Stomach smooth muscle (tissue), 2 donors: Measurements from ENCODE around the gene NDUFAF8.

ENCODE experiments used
- H3K27ac ChIP-seq: one replicate; pipeline ENCODE4 v1.7.0; 2013; ENCODE audit warnings: mild to moderate bottlenecking, low read length, inconsistent platforms
- H3K27me3 ChIP-seq, 2 donors: one replicate each; pipeline ENCODE4 v1.7.0; 2013; ENCODE audit warnings: low read length in 2 of 2; ENCODE audit not compliant: insufficient read depth in 2 of 2, control insufficient read depth in 1 of 2
- H3K36me3 ChIP-seq, 2 donors: one replicate each; pipeline ENCODE4 v1.7.0; 2013; ENCODE audit warnings: low read length in 2 of 2; ENCODE audit not compliant: control insufficient read depth in 2 of 2, insufficient read depth in 2 of 2
- H3K4me1 ChIP-seq: one replicate; pipeline ENCODE4 v1.7.0; 2013; ENCODE audit warnings: low read length; ENCODE audit not compliant: control insufficient read depth, insufficient read depth
- H3K4me3 ChIP-seq, 2 donors: one replicate each; pipeline ENCODE4 v1.7.0; 2013; ENCODE audit warnings: low read length in 2 of 2
- H3K9ac ChIP-seq, 2 donors: one replicate each; pipeline ENCODE4 v1.7.0; 2013; ENCODE audit warnings: low read length in 2 of 2, mild to moderate bottlenecking in 1 of 2
- H3K9me3 ChIP-seq, 2 donors: one replicate each; pipeline ENCODE4 v1.7.0; 2013; ENCODE audit warnings: low read length in 2 of 2; ENCODE audit not compliant: control insufficient read depth in 2 of 2
- donor health status: healthy.
- donor health status: Pancreatic carcinoma.

NDUFAF8 gene, protein sequence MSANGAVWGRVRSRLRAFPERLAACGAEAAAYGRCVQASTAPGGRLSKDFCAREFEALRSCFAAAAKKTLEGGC

DNA sequence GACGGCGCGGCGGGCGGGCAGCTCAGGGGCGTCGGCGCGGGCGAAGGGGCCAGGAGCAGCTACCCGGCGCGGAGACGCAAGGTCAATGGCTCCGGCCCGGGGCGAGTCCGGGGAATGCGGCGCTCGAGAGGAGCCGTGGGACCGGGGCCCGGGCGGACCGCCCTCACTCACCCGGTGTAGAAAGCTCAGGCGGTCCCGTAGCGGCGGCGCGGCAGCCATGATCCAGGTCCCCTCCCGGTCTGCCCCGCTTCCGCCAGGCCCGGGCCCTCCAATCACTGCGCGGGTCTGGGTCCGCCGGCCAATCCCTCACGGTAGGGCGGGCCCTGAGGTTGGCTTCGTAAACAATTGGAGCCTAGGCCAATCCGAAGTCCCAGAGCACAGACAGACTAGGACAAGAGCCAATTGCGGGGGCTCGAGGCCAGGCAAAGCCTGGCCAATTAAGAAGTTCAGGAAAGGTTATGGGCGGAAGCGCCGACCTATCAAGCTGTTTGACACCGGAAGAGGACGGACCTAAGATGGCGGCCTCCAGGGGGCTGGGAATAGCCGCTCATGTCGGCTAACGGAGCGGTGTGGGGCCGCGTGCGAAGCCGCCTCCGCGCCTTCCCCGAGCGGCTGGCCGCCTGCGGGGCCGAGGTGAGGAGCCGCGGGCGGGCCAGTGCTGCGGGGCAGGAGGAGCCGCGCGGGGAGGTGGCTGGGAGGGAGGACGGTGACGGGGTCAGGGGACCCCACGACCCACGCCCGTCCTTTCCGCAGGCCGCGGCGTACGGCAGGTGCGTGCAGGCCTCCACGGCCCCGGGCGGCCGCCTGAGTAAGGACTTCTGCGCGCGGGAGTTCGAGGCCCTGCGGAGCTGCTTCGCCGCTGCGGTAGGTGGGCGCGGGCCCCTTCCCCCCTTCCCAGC lies at the start of gene NDUFAF8, which contains the start of gene TEPSIN:
Gene NDUFAF8 (plus strand): TSS at position 504 of the 899 bp plus-strand sequence. CDS start 46 bp downstream, at position 550.
Gene TEPSIN (minus strand): TSS at position 241 of the 899 bp plus-strand sequence. CDS start 22 bp downstream, at position 219.
- Histone ChIP-seq H3K9ac (peak within 1 kb of the TSS; percentile 72 to 84), H3K27ac (peak within 1 kb of the TSS; percentile 69), H3K27me3 (no peaks in the 10 kb centered on the region), H3K4me1 (peaks cover 45% of the 10 kb centered on the region), H3K36me3 (no peaks in the 10 kb centered on the region), H3K4me3 (peak within 1 kb of the TSS; percentile 82 to 92), H3K9me3 (no peaks in the 10 kb centered on the region)

DNA sequence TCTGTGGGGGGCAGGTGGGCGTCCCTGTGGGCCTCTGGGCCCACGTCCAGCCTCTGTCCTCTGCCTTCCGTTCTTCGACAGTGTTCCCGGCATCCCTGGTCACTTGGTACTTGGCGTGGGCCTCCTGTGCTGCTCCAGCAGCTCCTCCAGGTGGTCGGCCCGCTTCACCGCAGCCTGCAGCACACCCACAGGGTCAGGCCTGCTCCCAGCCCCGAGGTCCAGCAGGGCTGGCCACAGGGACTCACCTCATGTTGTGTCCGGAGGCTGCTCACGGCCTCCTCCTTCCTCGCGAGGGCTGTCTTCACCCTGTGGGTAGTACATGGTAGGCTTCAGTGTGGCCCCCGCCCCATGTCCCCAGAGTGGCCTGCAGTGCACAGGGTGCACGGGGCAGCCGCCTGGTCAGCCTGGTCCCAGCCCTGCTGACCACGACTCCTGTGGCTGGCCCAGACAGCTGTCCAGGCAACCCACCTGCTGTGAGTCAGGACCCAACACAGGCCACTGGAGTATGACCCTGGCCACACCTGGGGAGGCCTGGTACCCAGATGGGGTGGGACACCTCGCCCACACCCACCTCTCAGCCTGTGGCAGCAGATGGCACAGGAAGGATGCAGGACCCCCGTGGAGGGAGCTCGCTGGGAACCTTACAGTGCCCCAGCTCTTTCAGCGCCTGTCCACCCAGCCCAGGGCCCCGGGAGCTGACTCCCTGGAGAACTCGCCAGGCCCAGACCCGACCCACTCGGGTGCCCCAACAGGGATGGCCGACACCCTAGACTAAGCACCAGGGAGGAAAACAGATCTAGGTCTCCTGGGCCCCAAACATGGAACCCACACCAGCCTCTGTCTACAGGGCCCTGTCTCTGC lies 49.2 kb upstream of the NDUFAF8 start:
- no peak overlapping the region for H3K27ac ChIP-seq
- no peaks in the 10 kb centered on the region for H3K27me3 ChIP-seq
- no peak overlapping the region for H3K4me3 ChIP-seq
- H3K4me1 ChIP-seq, result peaks cover 3% of the 10 kb centered on the region
- no peak overlapping the region for H3K9ac ChIP-seq
- H3K9me3 ChIP-seq, result no peaks in the 10 kb centered on the region
- H3K36me3 ChIP-seq, result no peaks in the 10 kb centered on the region

DNA sequence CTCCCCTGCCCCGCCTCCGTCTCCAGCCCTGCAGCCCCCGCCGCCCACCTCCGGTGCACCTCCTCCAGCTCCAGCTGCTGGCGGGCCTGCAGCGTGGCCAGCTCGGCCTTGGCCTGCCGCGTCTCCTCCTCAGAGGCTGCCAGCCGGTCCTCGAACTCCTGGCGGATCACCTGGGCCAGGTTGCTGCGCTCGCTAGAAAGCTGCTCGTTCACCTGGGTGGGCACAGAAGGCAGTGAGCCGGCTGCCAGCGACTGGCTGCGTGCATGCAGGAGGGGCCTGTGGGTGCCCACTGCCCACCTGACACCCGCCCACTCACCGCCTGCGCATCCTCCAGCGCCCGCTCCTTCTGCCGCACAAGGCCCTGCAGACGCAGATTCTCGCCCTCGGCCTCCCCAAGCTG lies 48.5 kb upstream of the NDUFAF8 start:
- Histone ChIP-seq H3K4me1 (peaks cover 10% of the 10 kb centered on the region), H3K27me3 (no peaks in the 10 kb centered on the region), H3K27ac (no peak overlapping the region), H3K9me3 (no peaks in the 10 kb centered on the region), H3K36me3 (no peaks in the 10 kb centered on the region), H3K9ac (no peak overlapping the region), H3K4me3 (no peak overlapping the region)

DNA sequence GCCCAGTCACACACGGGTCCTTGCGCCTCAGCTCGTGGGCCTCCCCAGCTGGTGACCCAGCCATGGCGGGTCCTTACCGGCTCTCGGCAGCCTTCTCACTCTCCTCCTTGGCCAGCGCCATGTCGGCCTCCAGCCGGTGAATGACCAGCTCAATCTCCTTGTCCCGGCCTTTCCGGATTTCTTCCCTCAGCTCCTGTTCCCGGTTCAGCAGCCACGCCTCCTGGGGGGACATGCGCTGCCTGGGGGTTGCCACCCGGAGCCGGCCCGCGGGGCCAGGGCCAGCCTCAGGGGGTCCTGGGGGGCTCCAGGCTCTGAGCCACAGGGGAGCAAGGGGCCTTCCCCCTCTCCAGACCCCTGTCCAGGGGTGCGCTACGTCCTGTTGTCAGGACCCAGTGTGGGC lies 48.0 kb upstream of the NDUFAF8 start:
- Histone ChIP-seq H3K36me3 (no peaks in the 10 kb centered on the region), H3K27ac (no peak overlapping the region), H3K4me1 (peaks cover 15% of the 10 kb centered on the region), H3K4me3 (no peak overlapping the region), H3K9me3 (no peaks in the 10 kb centered on the region), H3K9ac (no peak overlapping the region), H3K27me3 (no peaks in the 10 kb centered on the region)

DNA sequence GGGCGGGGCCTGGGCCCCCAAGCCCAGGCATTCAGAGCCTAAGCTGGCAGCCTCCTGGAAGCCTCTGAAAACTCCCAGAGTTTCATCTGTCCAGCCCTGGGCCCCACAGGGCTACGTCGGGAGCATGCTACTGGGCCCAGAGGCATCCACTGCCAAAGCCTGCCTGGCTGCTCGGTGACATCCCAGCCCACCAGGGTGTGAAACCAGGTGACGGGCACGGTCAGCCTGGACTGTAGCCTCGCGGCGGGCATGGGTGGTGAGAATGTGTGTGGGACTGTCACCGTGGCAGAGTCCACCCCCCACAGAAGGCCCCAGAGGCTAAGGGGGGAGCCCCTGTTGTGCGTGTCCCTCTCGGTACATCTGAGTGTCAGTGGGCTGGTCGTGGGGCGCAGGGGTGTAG lies 47.5 kb upstream of the NDUFAF8 start:
- H3K4me3 ChIP-seq, result no peak overlapping the region
- no peaks in the 10 kb centered on the region for H3K36me3 ChIP-seq
- H3K27me3 ChIP-seq, result no peaks in the 10 kb centered on the region
- no peak overlapping the region for H3K9ac ChIP-seq
- peaks cover 16% of the 10 kb centered on the region for H3K4me1 ChIP-seq
- no peak overlapping the region for H3K27ac ChIP-seq
- H3K9me3 ChIP-seq, result no peaks in the 10 kb centered on the region

DNA sequence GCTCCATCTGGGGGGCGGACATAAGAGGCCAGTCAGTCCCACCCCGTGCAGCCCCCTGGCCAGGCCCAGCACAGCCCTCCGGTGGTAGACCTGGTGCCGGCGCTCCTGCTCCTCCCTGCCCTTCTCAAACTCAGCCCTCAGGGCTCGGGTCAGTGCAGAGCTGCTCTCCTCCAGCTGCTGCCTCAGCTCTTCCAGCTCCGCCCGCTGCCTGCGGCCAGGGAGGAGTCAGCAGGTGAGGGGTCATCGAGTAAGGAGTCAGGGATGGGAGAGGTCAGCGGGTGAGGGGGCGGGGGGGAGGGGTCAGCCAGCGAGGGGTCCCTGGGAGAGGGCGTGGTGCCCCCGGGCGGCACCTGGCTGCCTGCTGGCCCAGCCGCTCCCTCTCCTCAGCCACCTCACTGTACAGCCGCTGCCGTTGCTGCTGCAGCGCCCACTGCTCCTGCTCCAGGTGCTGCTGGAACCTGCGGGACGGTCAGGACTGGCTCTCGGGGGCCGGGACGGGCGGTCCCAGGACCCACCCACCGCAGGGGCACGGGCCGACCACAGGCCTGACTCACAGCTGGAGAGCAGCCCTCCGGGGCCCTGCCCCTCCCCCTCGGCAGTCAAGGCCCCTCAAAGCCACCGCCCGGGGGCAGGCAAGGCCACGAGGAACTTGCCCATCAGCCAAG lies 46.6 kb upstream of the NDUFAF8 start:
- no peaks in the 10 kb centered on the region for H3K27me3 ChIP-seq
- no peak overlapping the region for H3K4me3 ChIP-seq
- H3K36me3 ChIP-seq, result no peaks in the 10 kb centered on the region
- no peak overlapping the region for H3K27ac ChIP-seq
- peaks cover 16% of the 10 kb centered on the region for H3K4me1 ChIP-seq
- H3K9ac ChIP-seq, result no peak overlapping the region
- no peaks in the 10 kb centered on the region for H3K9me3 ChIP-seq

DNA sequence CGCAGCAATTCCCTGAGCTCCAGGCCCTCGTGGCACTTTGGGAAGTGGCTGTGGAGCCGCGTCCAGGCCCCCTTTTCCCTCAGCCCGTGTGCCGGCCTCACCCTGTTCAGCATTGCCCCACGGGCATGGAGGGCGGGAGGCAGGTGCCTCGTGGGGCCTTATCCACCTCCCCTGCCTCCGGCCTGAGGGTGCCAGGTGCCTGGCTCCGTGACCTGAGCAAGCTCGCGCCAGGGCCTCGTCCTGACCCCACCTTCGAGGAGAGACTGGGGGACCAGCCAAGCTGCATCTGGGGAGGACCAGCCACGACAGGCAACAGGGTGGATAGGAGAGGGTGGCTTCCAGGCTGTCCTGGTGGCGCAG lies 46.1 kb upstream of the NDUFAF8 start:
- Histone ChIP-seq H3K4me1 (peaks cover 16% of the 10 kb centered on the region), H3K9ac (no peak overlapping the region), H3K27me3 (no peaks in the 10 kb centered on the region), H3K9me3 (no peaks in the 10 kb centered on the region), H3K4me3 (no peak overlapping the region), H3K27ac (no peak overlapping the region), H3K36me3 (no peaks in the 10 kb centered on the region)

DNA sequence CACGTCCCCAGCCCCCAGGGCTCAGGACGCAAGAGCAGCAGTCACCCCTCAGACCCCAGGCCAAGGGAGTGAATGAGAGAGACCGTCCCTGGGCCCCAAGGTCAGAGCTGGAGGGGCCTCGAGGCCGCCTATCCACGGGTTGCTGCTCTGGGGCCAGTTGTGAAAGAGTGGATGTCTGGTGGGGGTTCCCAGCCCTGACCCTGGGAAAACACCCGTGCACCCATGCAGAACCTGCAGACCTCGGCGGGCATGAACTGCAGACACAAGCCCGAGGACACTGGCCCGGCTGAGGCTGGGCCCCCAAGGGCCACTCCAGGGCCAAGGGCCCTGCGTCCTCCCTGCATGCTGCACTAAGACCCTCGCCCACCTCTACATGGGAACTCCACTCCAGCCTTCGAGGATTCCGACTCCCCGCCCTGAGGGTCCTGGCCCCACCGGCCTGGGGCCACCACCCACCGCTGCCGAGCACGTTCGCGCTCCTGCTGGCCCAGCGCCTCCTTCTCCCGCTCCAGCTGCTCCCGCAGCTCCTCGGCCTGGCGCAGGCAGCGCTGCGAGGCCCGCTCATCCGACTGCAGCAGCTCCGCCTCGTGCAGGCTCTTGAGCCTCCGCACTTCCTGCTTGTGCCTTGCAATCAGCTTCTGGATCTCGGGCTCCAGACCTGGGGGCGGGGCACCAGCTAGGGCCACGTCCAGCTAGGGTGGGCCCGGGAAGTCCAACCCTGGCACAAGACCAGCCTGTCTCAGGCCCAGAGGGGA lies 45.5 kb upstream of the NDUFAF8 start:
- no peak overlapping the region for H3K4me3 ChIP-seq
- no peaks in the 10 kb centered on the region for H3K9me3 ChIP-seq
- no peaks in the 10 kb centered on the region for H3K36me3 ChIP-seq
- no peak overlapping the region for H3K9ac ChIP-seq
- H3K27me3 ChIP-seq, result no peaks in the 10 kb centered on the region
- peaks cover 16% of the 10 kb centered on the region for H3K4me1 ChIP-seq
- H3K27ac ChIP-seq, result no peak overlapping the region

DNA sequence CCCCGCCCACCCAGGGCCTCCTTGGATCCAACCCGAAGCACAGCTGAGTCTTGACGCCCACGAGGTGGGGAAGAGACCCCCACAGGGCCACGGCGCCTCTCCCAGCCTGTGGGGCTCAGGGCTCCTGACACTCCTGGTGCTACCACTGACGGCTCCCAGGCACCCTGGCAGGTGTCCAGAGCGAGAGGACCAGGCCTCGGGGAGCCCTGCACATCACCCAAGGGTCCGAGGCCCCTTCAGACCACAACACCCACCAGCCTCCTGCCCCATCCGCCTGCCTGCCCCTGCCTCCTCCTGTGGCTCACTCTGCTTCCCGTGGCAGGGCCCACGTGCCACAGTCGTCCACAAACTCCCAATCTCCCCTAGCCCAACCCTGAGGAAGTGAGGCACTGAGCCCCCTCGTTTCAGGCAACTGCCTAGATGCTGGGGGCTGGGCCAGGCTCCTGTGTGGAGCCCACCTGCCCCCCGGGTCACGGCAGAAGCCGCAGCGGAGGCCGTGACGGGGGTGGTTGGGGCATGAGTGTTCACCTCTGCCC lies 44.8 kb upstream of the NDUFAF8 start:
- H3K27me3 ChIP-seq, result no peaks in the 10 kb centered on the region
- H3K36me3 ChIP-seq, result no peaks in the 10 kb centered on the region
- peaks cover 18% of the 10 kb centered on the region for H3K4me1 ChIP-seq
- H3K9me3 ChIP-seq, result no peaks in the 10 kb centered on the region
- H3K9ac ChIP-seq, result no peak overlapping the region
- no peak overlapping the region for H3K27ac ChIP-seq
- no peak overlapping the region for H3K4me3 ChIP-seq
